HL-60 (cell line): Measurements from ENCODE around the gene SUMF2.
"Not testable (repeated sequence)": the region's sequence is repeated elsewhere in the genome, so short reads cannot be mapped to it uniquely, and the experiment has no call there.

Experiments used
- GABPA ChIP-seq: IDR thresholded peaks from 2 replicates; pipeline ENCODE4 v1.6.1; 2012; ENCODE audit warnings: low read depth
- POLR2AphosphoS5 ChIP-seq: IDR thresholded peaks from 2 replicates; pipeline ENCODE4 v1.6.1; 2012; ENCODE audit warnings: low read depth
- TF ChIP-seq, protein P1 (sequence below): IDR thresholded peaks from one replicate; pipeline ENCODE4 v1.5.1; 2011; ENCODE audit warnings: low read length, control low read depth, inconsistent platforms; ENCODE audit not compliant: insufficient read depth

DNA sequence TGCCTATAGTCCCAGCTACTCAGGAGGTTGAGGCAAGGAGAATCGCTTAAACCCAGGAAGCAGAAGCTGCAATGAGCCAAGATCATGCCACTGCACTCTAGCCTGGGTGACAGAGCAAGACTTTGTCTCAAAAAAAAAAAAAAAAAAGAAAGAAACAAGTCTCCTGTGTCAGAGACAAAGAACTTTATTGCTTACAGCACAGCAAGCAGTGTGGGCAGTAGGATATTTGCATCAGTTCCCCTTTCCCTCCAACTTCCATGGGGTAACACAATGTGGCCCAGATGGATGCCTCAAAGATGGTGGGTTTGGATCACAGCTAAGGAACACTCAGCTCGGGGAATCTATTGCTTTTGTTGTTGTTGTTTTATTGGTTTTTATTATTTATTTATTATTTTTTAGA lies 18.3 kb upstream of the SUMF2 start:
- TF ChIP-seq, protein P1, sequence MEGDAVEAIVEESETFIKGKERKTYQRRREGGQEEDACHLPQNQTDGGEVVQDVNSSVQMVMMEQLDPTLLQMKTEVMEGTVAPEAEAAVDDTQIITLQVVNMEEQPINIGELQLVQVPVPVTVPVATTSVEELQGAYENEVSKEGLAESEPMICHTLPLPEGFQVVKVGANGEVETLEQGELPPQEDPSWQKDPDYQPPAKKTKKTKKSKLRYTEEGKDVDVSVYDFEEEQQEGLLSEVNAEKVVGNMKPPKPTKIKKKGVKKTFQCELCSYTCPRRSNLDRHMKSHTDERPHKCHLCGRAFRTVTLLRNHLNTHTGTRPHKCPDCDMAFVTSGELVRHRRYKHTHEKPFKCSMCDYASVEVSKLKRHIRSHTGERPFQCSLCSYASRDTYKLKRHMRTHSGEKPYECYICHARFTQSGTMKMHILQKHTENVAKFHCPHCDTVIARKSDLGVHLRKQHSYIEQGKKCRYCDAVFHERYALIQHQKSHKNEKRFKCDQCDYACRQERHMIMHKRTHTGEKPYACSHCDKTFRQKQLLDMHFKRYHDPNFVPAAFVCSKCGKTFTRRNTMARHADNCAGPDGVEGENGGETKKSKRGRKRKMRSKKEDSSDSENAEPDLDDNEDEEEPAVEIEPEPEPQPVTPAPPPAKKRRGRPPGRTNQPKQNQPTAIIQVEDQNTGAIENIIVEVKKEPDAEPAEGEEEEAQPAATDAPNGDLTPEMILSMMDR, result not testable (repeated sequence)
- not testable (repeated sequence) for TF ChIP-seq POLR2AphosphoS5, GABPA
